HG03432 (cell line): ENCODE data around the gene PRCP.

Experiments
- ATAC-seq: cut with Tn5 transposase; IDR thresholded peaks from one replicate; pipeline ENCODE4 v1.9.1; 2021; ENCODE audit warnings: mild to moderate bottlenecking, moderate library complexity; ENCODE audit not compliant: unreplicated experiment

The PRCP gene

DNA sequence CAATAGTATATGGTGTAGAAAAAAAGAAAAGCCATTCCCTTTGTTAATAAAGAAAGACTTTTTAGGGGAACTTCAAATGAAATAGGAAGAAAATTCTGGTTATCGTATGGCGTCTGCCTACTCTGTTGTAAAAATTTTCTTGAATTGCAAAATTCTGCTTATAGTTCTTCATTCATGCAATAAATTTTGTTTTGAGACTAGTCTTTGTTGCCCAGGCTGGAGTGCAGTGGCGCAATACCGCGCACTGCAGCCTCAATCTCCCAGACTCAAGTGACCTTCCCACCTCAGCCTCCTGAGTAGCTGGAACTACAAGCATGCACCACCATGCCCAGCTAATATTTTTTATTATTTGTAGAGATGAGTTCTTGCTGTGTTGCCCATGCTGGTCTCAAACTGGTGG lies 7.1 kb upstream of the PRCP start:
- no peak for ATAC-seq

DNA sequence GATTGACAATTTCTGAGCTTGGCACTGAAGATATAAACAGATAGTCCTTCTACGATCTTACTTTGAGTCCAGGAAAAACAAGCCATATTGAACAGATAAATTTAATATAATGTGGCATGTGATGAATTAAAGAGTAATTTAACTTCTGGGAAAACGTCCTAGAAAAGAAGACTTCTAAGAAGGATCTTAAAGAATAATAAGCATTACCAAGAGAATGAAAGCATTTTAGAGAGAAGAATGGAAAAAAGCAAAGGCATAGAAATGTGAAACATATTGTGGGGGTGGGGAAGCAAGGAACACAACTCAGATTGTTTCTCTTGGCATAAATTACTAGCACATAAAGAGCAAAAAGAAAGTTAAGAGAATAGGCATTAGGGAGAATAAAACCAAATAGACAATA lies 6.7 kb upstream of the PRCP start:
- no peak for ATAC-seq

DNA sequence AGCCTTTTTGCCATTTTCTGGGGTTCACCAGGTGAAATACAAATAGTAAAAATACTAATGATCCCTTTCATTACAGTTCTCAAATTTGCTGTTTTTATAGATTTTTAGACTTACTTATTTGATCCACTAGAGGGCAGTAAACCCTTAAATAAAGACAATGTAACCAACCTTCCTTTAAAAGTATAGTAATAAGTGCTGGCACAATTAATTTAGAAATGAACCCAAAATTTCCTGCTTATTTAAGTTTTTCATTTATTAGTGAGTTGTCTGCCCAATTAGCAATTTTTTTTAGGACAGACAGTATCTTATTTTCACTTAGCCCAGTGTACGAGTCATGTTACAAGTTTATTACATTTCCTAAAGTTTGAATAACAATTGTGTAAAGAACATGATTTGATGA lies 6.0 kb upstream of the PRCP start:
- ATAC-seq: no peak

DNA sequence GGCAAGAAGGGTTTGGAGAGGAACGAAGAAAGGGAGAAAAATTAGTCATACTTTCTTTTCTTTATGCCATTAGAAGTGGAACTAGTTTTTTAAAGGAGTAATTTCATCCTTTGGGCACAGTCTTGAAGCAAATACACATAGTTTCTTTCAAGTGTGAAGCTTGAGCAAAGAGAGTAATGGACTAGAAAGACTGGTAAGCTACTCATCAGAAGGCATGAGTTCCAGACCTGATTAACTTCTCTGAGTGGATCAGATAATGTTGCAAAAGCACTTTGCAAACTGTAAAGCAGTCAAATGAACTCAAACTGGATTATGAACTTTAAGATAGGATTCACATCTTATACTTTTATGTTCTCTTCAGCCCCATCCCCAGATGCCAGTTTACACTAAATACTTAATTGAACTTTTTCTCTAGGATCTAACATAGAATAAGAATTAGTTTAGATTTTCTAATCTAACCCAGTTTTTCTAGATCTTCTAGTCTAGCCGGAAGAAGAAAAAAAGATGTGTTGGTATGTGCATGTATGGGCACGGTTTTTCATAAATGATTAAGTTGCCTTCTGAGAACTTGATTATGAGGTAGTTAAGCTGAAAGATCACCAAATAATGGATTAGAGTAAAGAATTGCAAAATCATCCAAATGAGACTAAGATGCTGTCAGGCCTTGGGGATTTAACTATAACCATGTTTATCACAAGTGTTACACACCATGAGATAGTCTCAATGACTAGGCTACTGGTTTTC lies 3.8 kb upstream of the PRCP start:
- no peak for ATAC-seq

DNA sequence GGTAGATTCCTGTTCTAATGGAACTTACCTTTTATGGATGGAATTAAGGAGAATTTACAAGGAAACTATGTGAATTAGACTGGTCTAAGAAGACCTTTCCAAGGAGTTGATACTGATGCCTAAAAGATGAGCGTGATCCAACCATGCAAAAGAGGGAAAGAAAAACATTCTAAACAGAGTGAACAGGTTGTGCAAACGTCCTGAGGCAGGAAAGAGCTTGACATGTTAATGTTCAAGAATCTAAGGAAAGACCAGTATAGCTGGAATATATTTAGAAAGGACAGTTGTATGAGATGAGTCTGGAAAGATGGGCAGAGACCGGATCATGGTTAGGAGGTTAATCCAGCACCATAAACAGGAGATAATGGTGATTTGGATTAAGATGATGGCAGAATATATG lies 2.6 kb upstream of the PRCP start:
- ATAC-seq: no peak

DNA sequence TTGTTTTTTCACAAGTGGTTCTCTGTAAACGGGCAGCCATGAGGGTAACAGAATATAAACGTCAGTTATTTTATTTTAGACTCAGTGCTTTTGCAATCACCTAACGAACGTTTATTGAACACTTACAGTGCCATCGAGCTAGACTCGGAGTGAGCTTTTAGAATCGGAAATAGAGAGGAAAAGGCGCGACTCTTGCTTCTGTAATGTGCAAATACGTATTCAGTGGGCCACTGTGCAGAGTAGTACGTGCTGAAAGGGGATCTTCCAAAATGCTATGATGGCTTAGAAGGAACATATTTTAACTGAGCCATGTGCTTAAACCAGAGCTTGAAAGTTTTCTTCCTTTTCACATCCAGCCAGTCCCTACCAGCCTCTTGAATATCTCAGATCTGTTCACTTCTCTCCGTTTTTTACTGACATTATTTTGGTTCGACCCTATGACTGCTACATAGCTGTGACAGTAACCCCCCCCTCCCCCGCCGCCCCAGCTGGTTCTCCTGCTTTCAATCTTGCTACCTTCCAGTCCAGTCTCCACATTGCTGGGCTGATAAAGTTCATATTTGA lies 1.8 kb upstream of the PRCP start:
- no peak for ATAC-seq

DNA sequence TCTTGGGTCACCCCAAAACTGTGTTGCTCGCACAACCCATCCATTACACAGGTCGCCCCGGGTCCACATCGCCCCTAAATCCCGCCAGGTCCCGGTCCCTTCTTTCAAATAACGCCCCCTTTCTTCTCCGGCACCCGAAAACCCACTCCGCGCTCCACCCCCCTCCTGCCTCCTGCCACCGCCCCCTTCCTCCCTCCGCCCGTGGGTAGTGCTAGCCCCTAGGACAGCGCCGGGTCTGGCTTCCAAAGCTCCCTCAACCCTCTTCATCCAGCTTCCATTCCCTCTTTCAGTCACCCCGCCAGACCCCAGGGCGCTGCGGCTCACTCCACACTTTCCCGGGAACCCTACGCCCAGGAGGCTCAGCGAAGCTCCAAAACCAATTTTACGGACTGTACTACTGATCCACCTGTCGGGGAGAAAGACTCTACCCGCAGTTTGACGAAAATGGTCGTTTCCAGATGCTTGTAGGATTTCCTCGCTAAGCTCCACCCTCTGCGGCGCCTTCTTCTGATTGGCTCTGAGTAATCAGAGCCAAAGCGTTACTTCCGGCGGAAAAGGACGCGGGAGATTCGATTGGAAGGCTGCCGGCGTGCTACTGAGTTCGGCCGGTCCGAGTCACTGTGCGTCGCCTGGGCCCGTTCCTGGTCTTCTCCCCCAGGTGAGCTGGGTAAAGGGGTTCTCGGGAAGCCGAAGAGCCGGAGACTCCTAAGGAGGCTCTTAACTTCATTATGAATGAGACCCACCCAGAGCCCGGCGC lies 1.1 kb upstream of the PRCP start, which contains the start of gene DDIAS:
DDIAS (plus strand) TSS at position 572 of the 757 bp plus-strand sequence. CDS start 13,003 bp downstream, outside the sequence.
- peak; percentile 70 for ATAC-seq

DNA sequence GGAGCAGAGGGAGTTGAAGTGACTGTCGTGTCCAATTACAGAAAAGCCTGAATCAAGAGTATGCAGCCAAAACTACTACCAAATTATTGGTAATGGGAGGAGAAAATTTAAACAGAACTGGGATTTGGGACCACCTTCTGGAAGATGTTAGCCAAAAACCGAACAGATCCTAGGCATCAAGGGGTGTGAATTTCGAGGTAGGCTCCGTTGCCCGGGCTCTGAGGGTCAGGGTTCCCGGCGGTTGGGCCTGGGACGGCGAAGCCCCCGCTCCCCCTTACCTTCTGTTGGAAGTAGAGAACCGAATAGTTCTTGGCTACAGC lies 313 bp downstream of the PRCP start:
- peak; percentile 11 for ATAC-seq

DNA sequence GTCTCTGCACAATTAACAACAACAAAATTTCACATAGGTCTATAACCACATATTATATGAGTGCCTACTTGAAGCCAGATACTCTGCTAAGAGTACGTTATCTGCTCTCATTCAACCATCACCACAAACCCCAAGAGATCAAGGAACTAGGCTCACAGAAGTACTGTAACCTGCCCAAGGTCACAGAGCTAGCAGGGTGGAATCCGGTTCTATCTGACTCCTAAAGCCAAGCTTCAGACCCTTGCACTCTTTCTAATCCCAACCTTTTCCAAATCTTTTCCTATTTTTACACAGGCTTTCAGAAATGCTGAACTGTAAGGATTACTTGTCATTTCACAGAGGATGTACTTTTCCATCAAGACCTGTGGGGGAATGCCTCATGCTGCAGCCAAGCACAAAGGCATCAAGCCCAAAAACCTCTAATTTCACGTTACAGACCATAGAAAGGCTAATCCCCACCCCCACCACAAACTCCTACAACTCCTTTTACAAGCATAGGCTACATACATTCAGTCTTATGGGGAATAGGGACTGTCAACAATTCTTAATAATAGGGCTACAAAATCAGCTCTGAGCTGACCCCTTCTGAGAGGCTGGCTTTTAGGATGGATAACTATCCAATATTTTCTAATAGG lies 927 bp downstream of the PRCP start:
- ATAC-seq: peak; percentile 18

DNA sequence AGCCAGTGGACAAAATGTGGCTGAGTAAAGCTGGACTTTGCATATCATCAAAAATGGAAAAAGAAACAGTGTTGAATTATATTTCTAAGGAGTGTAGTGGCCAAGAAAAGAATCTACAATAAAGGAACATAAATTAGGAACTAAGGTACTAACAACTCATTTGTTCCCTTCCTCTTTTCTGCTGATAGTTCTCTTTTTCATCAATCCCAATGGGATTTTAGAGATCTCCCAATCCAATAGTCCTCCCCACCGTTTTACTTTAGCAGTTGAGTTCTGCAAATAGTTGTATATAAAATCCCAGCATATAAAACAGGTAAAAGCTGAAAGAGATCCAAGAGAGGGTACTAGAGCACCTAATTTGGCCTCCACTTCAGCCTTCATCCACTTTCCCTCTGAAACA lies 2.0 kb downstream of the PRCP start:
- ATAC-seq: no peak

DNA sequence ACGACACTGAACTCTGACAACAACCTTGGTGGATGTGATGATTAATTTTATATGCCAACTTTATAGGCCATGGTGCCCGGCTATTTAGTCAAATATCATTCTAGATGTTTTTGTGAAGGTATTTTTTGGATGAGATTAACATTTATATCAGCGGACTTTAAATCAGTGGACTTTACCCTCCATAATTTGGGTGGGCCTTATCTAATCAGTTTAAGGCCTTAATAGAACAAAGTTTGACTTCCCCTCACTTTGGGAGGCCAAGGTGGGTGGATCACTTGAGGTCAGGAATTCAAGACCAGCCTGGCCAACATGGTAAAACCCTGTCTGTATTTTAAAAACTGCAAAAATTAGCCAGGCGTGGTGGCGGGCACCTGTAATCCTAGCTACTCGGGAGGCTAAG lies 4.0 kb downstream of the PRCP start:
- ATAC-seq: no peak

DNA sequence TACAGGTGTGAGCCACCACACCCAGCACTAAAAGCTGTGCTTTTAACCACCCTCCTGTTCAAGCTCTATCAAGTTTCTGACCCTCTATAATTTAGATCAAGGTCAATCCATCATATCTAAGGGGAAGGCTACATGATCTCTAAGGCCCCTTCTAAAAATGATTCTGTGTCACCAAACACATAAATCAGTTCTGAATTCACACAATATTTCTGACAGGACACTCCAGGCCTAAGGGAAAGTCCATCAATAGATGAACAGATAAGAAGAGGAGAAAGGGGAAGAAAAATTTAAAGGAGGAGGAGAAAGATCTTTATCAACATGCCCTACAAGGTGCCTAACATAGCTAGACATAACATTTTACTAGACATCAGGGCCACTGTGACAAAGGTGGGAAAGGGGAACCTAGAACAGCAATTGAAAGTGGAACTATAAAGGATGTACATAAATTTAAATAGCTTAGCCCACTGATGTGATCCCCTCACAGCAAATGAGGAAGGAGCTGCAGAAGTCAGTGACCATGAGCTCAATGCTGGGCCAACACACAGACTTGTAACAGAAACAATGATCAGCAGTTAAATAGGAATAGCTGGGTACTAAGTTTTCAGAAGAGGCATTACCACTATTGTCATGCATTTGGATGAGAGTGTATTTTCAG lies 4.7 kb downstream of the PRCP start:
- ATAC-seq: peak; percentile 20

DNA sequence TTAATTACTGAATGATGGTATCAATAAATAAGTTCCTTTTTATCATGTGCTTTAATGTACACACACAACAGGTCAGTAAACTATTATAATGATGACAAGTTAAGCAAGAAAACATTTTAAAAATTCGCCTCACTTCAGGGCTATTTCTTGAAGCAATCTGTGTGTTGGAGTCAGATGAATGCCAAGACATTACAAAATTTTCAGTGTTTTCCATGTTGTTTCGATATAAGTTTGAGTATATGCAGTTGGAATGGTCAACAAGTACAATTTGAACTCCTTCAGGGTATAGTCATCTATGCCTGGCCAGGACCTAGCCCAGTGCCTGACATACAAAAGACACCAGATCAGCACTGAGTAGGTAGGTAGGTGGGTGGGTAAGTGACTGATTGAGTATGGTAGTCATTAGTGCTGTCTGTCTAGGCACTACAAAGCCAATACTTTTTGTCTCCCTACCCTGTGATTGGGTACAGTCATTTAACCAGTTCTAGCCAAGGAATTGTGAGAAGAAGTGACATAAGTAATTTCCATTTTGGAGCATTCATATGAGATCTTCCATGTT lies 7.5 kb downstream of the PRCP start:
- no peak for ATAC-seq

DNA sequence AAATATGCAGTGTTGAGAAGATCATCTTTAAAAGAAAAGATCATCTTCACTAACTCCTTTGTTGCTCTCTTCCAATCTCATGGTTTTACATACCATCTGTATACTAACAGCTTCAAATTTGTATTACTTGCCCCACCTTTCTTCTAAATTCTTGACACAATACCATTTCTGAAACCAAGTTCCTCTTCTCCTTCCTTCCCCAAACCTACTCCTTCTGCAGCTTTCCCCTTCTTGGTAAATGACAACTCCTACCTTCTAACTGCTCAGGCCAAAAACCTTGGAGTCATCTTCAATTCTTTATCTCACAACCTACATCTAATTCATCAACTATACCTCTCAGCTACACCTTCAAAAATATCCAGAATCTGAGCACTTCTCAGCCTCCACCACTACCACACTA lies 9.3 kb downstream of the PRCP start:
- ATAC-seq: no peak

DNA sequence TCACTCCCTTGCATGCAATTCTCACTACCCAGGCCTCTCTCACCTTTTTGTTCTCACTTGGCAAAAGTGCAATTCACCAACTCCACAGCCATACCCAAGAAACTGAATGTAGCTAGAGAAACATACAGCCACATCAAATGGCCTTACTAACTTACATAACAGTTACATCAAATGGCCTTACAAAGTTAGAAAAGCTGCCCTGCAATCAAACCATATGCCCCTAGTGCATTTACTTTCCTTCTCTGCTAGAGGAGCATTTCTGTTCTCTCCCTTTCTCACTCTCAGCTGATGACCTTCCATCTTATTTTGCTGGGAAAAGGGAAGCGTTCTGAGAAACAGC lies 10.3 kb downstream of the PRCP start:
- ATAC-seq: no peak

DNA sequence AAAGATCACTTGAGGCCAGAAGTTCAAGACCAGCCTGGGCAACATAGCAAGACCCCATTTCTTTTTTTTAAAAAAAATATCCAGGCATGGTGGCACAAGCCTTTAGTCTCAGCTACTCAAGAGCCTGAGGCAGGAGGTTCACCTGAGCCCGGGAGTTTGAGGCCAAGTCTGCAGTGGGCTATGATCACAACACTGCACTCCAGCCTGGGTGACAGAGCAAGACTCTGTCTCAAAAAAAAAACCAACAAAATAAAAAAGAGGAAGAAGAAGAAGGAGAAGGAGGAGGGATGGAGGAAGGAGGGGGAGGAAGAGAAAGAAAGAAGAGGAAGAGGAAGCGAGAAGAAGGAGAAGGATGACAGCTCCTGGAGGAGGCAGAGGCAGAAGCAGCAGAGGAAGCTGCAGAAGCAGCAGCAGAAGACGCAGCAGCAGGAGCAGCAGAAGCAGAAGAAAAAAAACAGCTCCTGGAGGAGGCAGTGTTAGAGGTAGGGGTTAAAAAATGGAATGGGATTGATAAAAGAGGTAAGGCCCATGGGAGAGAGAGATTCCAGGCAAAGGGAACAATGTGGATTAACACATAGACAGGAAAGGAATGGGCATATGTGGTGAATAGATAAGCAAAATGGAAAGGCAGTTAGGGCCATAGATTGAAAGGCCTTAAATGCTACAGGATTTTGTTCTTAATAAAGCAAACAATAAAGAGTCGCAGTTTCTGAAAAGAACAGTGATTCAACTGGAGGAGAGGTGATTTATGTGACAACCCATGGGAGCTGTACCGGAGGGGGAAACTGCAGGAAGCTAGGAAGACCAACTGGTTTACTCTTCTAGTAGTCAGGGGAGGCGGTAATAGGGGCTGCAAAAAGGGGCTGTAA lies 10.9 kb downstream of the PRCP start:
- peak; percentile 49 for ATAC-seq

DNA sequence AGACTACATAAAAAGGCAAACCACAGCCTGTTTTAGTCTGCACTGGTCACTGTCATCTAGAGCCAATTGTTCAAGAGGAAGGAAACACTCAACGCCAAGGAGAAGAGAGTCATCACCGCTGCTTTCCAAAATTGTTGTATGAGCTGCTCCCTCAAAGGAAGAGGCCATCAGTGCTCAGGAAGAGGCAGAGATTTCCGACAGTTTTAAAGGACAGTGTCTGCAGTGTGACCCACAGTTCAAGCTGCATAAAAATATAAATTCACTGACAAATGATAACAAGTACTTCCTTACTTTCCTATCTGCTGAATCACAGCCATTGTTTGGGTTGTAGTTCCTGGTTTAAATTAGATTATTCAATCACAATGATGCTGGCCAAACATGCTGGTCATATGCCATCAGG lies 16.4 kb downstream of the PRCP start:
- no peak for ATAC-seq

DNA sequence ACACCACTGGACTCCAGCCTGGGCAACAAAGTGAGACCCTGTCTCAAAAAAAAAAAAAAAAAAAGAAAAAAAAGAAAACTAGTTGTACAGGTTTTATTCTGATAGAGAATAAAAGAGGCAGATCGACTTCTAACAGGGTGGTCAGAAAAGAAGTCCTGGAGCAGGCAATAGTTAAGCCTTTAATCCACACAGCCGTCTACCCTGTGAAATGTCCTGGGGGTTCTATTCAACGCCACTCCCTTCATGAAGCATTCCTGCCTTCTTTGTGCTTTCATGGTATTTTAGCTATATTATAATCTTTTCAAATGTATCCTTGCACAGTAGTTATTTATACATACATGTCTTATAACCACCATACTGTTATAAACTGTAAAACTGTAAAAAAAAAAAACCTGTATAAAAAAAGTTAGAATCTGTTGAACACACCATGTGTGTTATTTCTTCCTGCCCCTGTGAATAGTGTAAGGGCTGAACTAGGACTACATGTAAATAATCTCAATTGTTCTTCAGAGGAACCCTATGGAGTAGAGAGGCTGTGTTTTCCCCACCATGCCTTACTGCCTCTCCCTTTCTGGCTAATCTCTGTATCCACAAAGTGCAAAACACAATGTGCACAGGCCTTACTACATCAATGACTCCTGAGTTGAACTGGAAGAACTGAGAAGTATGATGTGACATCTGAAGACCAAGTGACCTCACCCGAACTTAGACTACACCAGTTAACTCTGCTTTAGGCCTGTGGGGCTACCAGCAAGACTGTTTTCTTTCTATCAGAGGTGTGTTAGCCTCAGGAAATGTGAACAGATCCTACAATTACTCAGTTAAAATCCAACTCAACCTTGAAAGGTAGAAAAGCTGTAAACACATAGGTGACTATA lies 25.3 kb downstream of the PRCP start:
- ATAC-seq: no peak

DNA sequence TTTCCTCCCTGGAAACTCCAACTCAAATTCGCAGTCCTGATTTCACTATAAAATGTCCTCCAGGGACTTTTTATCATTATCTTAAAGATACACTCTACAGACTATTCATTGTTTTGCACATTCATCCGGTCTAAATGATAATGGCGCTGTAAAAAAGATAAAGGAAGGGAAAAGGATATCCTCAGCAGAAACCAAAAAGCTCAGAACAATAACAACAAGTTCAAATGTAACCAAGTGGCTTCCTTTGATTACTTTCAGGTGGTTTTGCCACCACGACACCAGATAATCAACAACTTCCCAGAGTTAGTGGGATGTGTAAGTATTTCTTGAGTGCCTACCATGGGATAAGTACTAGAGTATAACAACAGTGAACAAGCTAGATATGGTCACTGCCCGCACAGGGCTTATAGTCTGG lies 26.3 kb downstream of the PRCP start:
- no peak for ATAC-seq
